ENCODE data around the gene SMIM7.
"Not testable (repeated sequence)": the region's sequence is repeated elsewhere in the genome, so short reads cannot be mapped to it uniquely, and the experiment has no call there.

SMIM7 gene

GRCh38 chr19:16654140-16654539 is 5.8 kb downstream of the SMIM7 start:
- no peak for DNase-seq

- no peak for DNase-seq
Measured at GRCh38 chr19:16652854-16653253, 7.1 kb downstream of the SMIM7 start.

GRCh38 chr19:16651421-16652188 is 8.3 kb downstream of the SMIM7 start:
- DNase-seq, result not testable (repeated sequence)

GRCh38 chr19:16650821-16651220 is 9.1 kb downstream of the SMIM7 start:
- no peak for DNase-seq

GRCh38 chr19:16649734-16650133 is 10.2 kb downstream of the SMIM7 start:
- DNase-seq, result no peak

- DNase-seq, result no peak
Measured at GRCh38 chr19:16645140-16645539, 14.8 kb downstream of the SMIM7 start.

- no peak for DNase-seq
Measured at GRCh38 chr19:16641695-16642094, 18.2 kb downstream of the SMIM7 start.

- DNase-seq, result no peak
Measured at GRCh38 chr19:16640951-16641350, 19.0 kb downstream of the SMIM7 start.

GRCh38 chr19:16638666-16639065 is 21.3 kb downstream of the SMIM7 start:
- no peak for DNase-seq

GRCh38 chr19:16637535-16637934 is 22.4 kb downstream of the SMIM7 start:
- DNase-seq, result no peak

GRCh38 chr19:16631465-16631864 is 28.5 kb downstream of the SMIM7 start:
- DNase-seq, result no peak

GRCh38 chr19:16628984-16629691 is 30.8 kb downstream of the SMIM7 start:
- DNase-seq, result no peak

GRCh38 chr19:16628183-16628983 is 31.6 kb downstream of the SMIM7 start, which contains the start of gene MED26:
Gene MED26, minus strand, starts transcription at chr19:16628204. Its CDS starts 261 bp downstream, at chr19:16627943.
- DNase-seq, result peak; percentile 90

GRCh38 chr19:16627928-16628182 is 32.1 kb downstream of the SMIM7 start:
- DNase-seq, result no peak

- peak; percentile 16 for DNase-seq
Measured at GRCh38 chr19:16627193-16627927, 32.6 kb downstream of the SMIM7 start.

- DNase-seq, result no peak
Measured at GRCh38 chr19:16626796-16627192, 33.1 kb downstream of the SMIM7 start.

- DNase-seq, result no peak
Measured at GRCh38 chr19:16625163-16625958, 34.6 kb downstream of the SMIM7 start.

- no peak for DNase-seq
Measured at GRCh38 chr19:16624236-16624635, 35.7 kb downstream of the SMIM7 start.

GRCh38 chr19:16623576-16623975 is 36.4 kb downstream of the SMIM7 start:
- no peak for DNase-seq

- no peak for DNase-seq
Measured at GRCh38 chr19:16623066-16623465, 36.9 kb downstream of the SMIM7 start.

GRCh38 chr19:16621165-16621800 is 38.7 kb downstream of the SMIM7 start:
- DNase-seq, result no peak

GRCh38 chr19:16620584-16620983 is 39.4 kb downstream of the SMIM7 start:
- no peak for DNase-seq
